Erythroblast (primary cell): Measurements from ENCODE around the gene SNRPA.

Experiments
- DNase-seq, 2 experiments: peaks; one replicate each; lab custom pipeline; 2025; lab: John Stamatoyannopoulos, UW
- GATA1 ChIP-seq: IDR thresholded peaks from 2 replicates; pipeline ENCODE4 v1.6.1; 2011; ENCODE audit warnings: low read depth, mild to moderate bottlenecking, control low read depth, low read length, moderate library complexity
- POLR2A ChIP-seq: IDR thresholded peaks from 2 replicates; pipeline ENCODE4 v1.6.1; 2011; ENCODE audit warnings: mild to moderate bottlenecking, low read length

The SNRPA gene

GRCh38 chr19:40786060-40787037 lies 35.3 kb downstream of the SNRPA start:
- TF ChIP-seq POLR2A = no peak
- no peak for TF ChIP-seq GATA1

DNA sequence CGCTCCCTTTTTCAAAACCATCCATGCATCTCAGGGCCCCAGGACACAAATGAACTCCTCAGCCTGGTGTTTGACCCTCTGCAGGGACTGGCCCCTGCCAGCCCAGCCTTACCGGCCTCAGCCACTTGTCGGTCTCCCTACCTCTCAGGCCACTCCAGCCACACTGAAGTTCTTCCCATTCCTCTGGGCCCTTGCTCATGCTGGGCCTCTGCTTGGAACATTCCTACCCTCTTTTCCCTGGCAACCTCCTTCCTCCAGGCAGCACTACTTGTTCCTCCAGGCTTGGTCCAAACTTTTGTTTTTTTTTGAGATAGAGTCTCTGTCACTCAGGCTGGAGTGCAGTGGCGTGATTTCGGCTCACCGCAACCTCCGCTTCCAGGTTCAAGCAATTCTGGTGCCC lies 40.3 kb downstream of the SNRPA start:
- no peak for DNase-seq
- TF ChIP-seq GATA1 (no peak), POLR2A (no peak)

More at GRCh38 chr19:40786060-40787037, 35.3 kb downstream of the SNRPA start:
- no peak for DNase-seq

DNA sequence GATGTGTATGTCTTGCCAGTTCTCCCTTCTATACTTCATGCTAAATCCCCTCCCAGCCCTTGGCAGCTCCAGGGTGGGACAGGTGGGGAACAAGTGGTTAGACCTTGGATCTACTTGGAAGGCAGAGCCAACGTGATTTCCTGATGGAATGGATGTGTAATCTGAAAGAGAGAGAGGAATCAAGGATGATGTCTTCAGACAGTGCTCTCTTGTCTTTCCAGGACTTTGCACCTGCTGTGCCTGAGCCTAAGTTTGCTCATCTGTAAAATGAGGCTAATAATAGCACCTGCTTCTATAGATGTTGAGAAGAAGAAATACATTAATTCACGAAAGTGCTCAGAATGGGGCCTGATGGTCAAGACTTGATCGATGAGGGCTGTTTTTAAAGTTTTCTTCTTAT lies 41.0 kb downstream of the SNRPA start:
- DNase-seq = no peak
- TF ChIP-seq GATA1 = no peak
- no peak for TF ChIP-seq POLR2A

DNA sequence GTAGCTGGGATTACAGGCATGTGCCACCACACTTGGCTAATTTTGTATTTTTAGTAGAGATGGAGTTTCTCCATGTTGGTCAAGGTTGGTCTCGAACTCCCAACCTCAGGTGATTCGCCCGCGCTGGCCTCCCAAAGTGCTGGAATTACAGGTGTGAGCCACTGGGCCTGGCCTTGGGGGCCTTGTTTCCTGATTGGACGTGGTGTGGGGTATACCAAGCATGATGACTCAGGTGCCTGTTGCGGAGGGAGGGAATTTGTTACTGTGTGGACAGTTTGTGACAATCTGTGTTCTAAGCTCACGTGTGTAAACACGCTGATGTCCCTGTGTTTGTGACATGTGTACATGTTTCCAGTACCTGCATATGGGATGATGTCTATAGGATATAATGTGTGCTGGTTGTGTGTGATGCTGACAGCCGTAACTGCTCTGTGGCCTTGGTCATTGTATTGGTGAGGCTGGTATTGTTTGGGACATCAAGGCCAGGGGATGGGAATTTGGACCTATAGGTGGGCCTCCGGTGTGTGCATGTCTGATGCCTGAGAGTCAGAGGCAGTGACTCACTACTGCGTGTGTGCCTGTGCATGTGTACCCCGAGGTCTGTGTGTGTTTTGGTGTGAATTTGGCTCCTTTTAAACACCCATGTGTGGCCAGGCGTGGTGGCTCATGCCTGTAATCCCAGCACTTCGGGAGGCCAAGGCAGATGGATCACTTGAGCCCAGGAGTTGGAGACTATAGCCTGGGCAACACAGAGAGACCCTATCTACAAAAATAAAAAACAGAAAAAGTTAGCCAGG lies 46.4 kb downstream of the SNRPA start:
- TF ChIP-seq POLR2A = no peak
- no peak for TF ChIP-seq GATA1
- no peak for DNase-seq

GRCh38 chr19:40797963-40798682 lies 47.1 kb downstream of the SNRPA start:
- TF ChIP-seq POLR2A (peak; percentile 75), GATA1 (no peak)
- peak; percentile 85 to 89 for DNase-seq

- peak; percentile 100 for DNase-seq
- TF ChIP-seq GATA1 (no peak), POLR2A (peak; percentile 46)
These were observed 47.9 kb downstream of the SNRPA start, which contains the start of gene EGLN2 for GRCh38 chr19:40798683-40799557. TSS of gene EGLN2 (plus strand) at chr19:40799191. CDS start at chr19:40800573, 1,382 bp downstream.

GRCh38 chr19:40799558-40800338 lies 48.7 kb downstream of the SNRPA start:
- TF ChIP-seq POLR2A (no peak), GATA1 (no peak)

DNA sequence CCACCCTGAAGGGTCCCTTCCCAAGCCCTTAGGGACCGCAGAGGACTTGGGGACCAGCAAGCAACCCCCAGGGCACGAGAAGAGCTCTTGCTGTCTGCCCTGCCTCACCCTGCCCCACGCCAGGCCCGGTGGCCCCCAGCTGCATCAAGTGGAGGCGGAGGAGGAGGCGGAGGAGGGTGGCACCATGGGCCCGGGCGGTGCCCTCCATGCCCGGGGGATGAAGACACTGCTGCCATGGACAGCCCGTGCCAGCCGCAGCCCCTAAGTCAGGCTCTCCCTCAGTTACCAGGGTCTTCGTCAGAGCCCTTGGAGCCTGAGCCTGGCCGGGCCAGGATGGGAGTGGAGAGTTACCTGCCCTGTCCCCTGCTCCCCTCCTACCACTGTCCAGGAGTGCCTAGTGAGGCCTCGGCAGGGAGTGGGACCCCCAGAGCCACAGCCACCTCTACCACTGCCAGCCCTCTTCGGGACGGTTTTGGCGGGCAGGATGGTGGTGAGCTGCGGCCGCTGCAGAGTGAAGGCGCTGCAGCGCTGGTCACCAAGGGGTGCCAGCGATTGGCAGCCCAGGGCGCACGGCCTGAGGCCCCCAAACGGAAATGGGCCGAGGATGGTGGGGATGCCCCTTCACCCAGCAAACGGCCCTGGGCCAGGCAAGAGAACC lies 49.5 kb downstream of the SNRPA start:
- DNase-seq = no peak
- TF ChIP-seq POLR2A (no peak), GATA1 (no peak)

More at GRCh38 chr19:40799558-40800338, 48.7 kb downstream of the SNRPA start:
- DNase-seq = peak; percentile 49 to 67

GRCh38 chr19:40800997-40801377 lies 50.0 kb downstream of the SNRPA start:
- no peak for DNase-seq
- TF ChIP-seq GATA1 (no peak), POLR2A (no peak)

- peak; percentile 42 to 62 for DNase-seq
- TF ChIP-seq POLR2A = no peak
- no peak for TF ChIP-seq GATA1
These were observed 50.7 kb downstream of the SNRPA start for GRCh38 chr19:40801426-40802299.
